Skeletal muscle tissue (tissue), 4 donors: ENCODE measurements around the gene KITLG. TPM values are rescaled to one million over a fixed set of nuclear protein-coding genes. Genes with fewer than 3 reads are reported as not detected.
"Not testable (repeated sequence)": the region's sequence is repeated elsewhere in the genome, so short reads cannot be mapped to it uniquely, and the experiment has no call there.

Source experiments
- H3K27ac ChIP-seq: one replicate; pipeline ENCODE4 v1.7.0; 2013; ENCODE audit warnings: mild to moderate bottlenecking, low read depth, low read length, inconsistent platforms
- H3K27me3 ChIP-seq, 3 donors: one replicate each; pipeline ENCODE4 v1.7.0; 2013; ENCODE audit warnings: low read length in 3 of 3; ENCODE audit not compliant: control insufficient read depth in 3 of 3, insufficient read depth in 3 of 3
- H3K36me3 ChIP-seq, 3 donors: one replicate each; pipeline ENCODE4 v1.7.0; 2013; ENCODE audit warnings: low read length in 3 of 3; ENCODE audit not compliant: control insufficient read depth in 3 of 3, insufficient read depth in 3 of 3
- H3K4me1 ChIP-seq, 3 donors: one replicate each; pipeline ENCODE4 v1.7.0; 2013; ENCODE audit warnings: low read length in 3 of 3, mild to moderate bottlenecking in 3 of 3; ENCODE audit not compliant: control insufficient read depth in 3 of 3, insufficient read depth in 3 of 3
- H3K4me3 ChIP-seq, 3 donors: one replicate each; pipeline ENCODE4 v1.7.0; 2013; ENCODE audit warnings: low read length in 3 of 3
- H3K9ac ChIP-seq, 3 donors: one replicate each; pipeline ENCODE4 v1.7.0; 2013; ENCODE audit warnings: low read length in 3 of 3, mild to moderate bottlenecking in 3 of 3, moderate library complexity in 2 of 3, low read depth in 1 of 3
- H3K9me3 ChIP-seq, 3 donors: one replicate each; pipeline ENCODE4 v1.7.0; 2013; ENCODE audit warnings: low read length in 3 of 3; ENCODE audit not compliant: control insufficient read depth in 3 of 3
- total RNA-seq: library from RNA; depleted of rRNA; stranded (reverse); fragments of >200 nt; gene quantifications from one replicate; pipeline ENCODE4 v1.2.3, GENCODE V29; 2014
- donor health status: Osteomylitis.

KITLG gene
- total RNA-seq, 1 donor from 2014 or later: 14.6 TPM

GRCh38 chr12:88519802-88520435 lies 60.4 kb downstream of the KITLG start:
- H3K4me1 ChIP-seq: peaks cover 0 to 2% (median 2%) of the 10 kb centered on the region in 3 donors
- H3K9ac ChIP-seq: no peak overlapping the region
- H3K27me3 ChIP-seq: no peaks in the 10 kb centered on the region
- no peaks in the 10 kb centered on the region for H3K36me3 ChIP-seq
- H3K9me3 ChIP-seq: no peaks in the 10 kb centered on the region
- no peak overlapping the region for H3K4me3 ChIP-seq
- no peak overlapping the region for H3K27ac ChIP-seq

DNA sequence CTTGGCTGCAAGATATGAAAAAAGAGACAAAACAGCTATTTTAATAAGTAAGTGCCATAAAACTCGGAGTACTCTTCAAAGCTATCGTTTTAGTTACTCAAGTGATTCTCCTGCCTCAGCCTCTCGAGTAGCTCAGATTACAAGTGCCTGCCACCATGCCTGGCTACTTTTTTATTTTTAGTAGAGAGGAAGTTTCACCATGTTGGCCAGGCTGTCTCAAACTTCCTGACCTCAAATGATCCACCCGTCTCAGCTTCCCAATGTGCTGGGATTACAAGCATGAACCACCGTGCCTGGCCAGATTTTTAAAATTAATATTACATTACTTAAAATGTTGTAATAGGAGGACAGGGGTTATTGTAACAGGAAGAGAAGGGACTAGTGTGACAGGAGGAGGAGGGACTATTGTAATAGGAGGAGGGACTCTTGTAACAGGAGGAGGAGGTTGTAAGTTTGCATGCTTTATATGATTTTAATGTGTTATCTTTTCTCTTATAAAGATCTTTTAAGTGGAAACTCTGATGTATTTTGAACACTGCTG lies 61.3 kb downstream of the KITLG start:
- Histone ChIP-seq H3K36me3 (no peaks in the 10 kb centered on the region), H3K4me3 (peak overlapping the region in 1 of 3 donors; percentile 15), H3K27ac (no peak overlapping the region), H3K9ac (no peak overlapping the region), H3K9me3 (no peaks in the 10 kb centered on the region), H3K27me3 (no peaks in the 10 kb centered on the region), H3K4me1 (peaks cover 0 to 2% (median 2%) of the 10 kb centered on the region in 3 donors)

GRCh38 chr12:88516811-88517210 lies 63.5 kb downstream of the KITLG start:
- Histone ChIP-seq H3K9ac (no peak overlapping the region), H3K27me3 (no peaks in the 10 kb centered on the region), H3K4me3 (no peak overlapping the region), H3K36me3 (no peaks in the 10 kb centered on the region), H3K27ac (no peak overlapping the region), H3K9me3 (no peaks in the 10 kb centered on the region), H3K4me1 (peaks cover 0 to 2% (median 2%) of the 10 kb centered on the region in 3 donors)

DNA sequence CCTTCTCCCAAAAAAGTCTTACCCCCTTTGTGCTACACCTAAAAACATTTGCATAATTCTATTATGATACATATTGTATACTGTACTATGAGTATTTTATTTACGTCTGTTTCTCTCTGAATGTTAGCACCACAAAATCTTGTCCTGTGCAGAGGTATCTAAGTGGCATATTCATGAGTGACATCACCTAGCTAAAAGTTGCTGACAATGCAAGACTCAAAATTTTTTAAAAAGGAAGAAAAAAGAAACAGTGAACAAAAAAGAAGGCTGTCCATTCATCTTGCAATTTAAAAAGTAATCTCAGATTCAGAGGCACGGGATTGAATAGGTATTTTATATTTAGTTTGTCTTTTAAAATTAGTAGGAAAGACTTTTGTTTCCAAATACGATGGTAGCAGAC lies 69.4 kb downstream of the KITLG start:
- H3K27me3 ChIP-seq: no peaks in the 10 kb centered on the region
- H3K9ac ChIP-seq: no peak overlapping the region
- no peak overlapping the region for H3K27ac ChIP-seq
- H3K36me3 ChIP-seq: peaks cover 0 to 3% (median 0%) of the 10 kb centered on the region in 3 donors
- no peaks in the 10 kb centered on the region for H3K4me1 ChIP-seq
- H3K9me3 ChIP-seq: no peaks in the 10 kb centered on the region
- no peak overlapping the region for H3K4me3 ChIP-seq

GRCh38 chr12:88509851-88510250 lies 70.4 kb downstream of the KITLG start:
- no peaks in the 10 kb centered on the region for H3K9me3 ChIP-seq
- H3K9ac ChIP-seq: no peak overlapping the region
- no peak overlapping the region for H3K4me3 ChIP-seq
- no peaks in the 10 kb centered on the region for H3K27me3 ChIP-seq
- H3K27ac ChIP-seq: no peak overlapping the region
- H3K36me3 ChIP-seq: peaks cover 0 to 4% (median 0%) of the 10 kb centered on the region in 3 donors
- no peaks in the 10 kb centered on the region for H3K4me1 ChIP-seq

- H3K9me3 ChIP-seq: no peaks in the 10 kb centered on the region
- peaks cover 0 to 4% (median 0%) of the 10 kb centered on the region in 3 donors for H3K36me3 ChIP-seq
- no peaks in the 10 kb centered on the region for H3K4me1 ChIP-seq
- no peak overlapping the region for H3K4me3 ChIP-seq
- no peak overlapping the region for H3K9ac ChIP-seq
- no peak overlapping the region for H3K27ac ChIP-seq
- H3K27me3 ChIP-seq: no peaks in the 10 kb centered on the region
Measured at GRCh38 chr12:88509347-88509746, 70.9 kb downstream of the KITLG start.

DNA sequence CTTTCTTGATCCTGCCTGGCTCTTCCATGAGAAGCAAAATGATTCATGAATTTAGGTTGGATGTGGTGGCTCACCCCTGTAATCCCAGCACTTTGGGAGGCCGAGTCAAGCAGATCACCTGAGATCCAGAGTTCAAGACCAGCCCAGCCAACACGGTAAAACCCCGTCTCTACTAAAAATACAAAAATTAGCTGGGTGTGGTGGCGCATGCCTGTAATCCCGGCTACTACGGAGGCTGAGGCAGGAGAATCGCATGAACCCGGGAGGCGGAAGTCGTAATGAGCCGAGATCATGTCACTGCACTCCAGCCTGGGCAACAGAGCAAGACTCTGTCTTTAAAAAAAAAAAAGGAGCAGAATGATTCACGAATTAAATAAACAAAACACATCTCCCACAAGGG lies 72.4 kb downstream of the KITLG start:
- not testable (repeated sequence) for H3K4me1 ChIP-seq, H3K27me3 ChIP-seq, H3K9me3 ChIP-seq, H3K27ac ChIP-seq, H3K36me3 ChIP-seq, H3K9ac ChIP-seq, H3K4me3 ChIP-seq

DNA sequence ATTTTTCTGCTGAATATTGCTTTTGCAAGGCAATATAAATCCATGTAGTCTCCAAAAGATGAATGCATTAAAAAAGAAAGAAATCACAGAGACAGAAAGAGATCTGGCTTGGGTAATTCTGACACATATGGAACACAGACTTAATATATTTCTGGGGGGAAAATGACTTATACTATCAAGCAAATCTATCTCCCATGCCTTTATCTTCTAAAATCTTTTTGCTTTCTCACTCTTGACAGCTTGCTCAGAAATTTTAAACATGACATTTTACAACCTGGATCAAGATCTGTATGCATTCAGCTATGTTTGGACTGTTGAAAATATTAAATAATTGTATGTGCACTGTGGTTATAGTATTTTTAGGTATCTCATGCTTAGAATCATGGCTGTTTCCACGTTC lies 73.0 kb downstream of the KITLG start:
- Histone ChIP-seq H3K9ac (no peak overlapping the region), H3K4me1 (no peaks in the 10 kb centered on the region), H3K36me3 (peaks cover 0 to 4% (median 0%) of the 10 kb centered on the region in 3 donors), H3K27me3 (no peaks in the 10 kb centered on the region), H3K27ac (no peak overlapping the region), H3K4me3 (no peak overlapping the region), H3K9me3 (no peaks in the 10 kb centered on the region)

- Histone ChIP-seq H3K9me3 (no peaks in the 10 kb centered on the region), H3K27me3 (no peaks in the 10 kb centered on the region), H3K36me3 (peaks cover 0 to 4% (median 0%) of the 10 kb centered on the region in 3 donors), H3K27ac (no peak overlapping the region), H3K4me1 (no peaks in the 10 kb centered on the region), H3K4me3 (no peak overlapping the region), H3K9ac (no peak overlapping the region)
Measured at GRCh38 chr12:88505696-88506095, 74.6 kb downstream of the KITLG start.

DNA sequence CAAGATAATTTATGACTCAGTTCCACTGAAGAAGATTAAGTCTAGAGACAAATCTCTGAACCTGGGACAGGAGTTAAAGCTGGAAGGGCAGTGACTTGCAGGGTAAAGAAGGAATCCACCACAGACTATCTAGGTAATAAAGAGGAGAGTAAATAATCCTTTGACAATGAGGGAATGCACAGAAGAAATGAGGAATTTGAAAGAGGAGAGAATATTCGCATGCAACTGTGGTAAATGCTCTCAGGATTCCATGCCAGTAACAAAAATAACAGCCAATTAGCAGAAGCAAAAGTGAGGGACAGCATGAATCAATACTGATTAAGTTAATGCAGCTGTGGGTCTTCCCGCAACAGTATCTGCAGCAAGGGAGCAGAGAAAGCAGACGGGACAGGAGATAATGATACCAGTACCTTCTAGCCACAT lies 77.0 kb downstream of the KITLG start:
- Histone ChIP-seq H3K27me3 (no peaks in the 10 kb centered on the region), H3K36me3 (peaks cover 0 to 4% (median 0%) of the 10 kb centered on the region in 3 donors), H3K27ac (no peak overlapping the region)

More for the DNA sequence above, 77.0 kb downstream of the KITLG start:
- no peak overlapping the region for H3K9ac ChIP-seq
- no peaks in the 10 kb centered on the region for H3K9me3 ChIP-seq
- H3K4me1 ChIP-seq: no peaks in the 10 kb centered on the region
- no peak overlapping the region for H3K4me3 ChIP-seq
